Measurements from ENCODE around the gene RNF225.
"Not testable (repeated sequence)": the region's sequence is repeated elsewhere in the genome, so short reads cannot be mapped to it uniquely, and the experiment has no call there.

The RNF225 gene

DNA sequence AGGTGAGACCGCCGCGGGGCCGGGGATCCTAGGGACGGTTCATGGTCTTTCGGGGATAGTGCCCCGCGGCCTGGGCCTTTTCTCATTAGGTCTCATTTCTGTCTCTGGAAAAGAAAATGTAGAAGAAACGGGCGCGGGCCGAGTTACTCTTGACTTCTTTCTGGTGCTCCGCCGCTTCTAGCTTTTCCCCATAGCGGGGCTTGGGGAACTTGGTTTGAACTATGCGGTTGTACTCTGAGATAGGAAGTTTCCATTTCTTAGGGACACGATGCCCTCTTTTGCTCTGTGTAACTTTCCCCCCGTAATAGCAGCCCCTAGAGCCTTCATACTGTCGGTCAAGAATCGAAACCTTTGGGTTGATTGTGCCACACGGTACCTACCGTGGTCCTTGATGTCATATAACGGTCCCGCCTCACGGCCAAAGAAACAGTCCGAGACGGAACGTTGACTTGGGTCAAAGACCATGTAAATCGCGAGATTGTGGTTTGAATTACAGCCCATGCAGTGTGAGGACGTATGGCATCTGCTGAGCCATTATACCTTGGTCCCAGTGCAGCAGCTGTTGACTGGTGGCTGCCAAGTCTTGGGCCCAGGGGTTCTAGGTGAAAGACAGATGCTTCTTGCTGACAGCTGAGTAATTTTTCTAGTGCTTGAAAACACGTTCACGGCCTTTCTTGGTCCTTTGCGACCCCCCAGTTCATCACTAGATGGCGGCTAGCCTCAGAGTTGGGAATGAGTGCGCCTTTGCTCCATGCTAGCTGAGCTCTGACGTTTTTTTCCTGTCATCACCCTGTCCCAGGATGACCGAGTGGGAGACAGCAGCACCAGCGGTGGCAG, 7.9 kb upstream of the RNF225 start:
- DNase-seq (ENCODE audit: low read depth in 2 of 2), result no peak

DNA sequence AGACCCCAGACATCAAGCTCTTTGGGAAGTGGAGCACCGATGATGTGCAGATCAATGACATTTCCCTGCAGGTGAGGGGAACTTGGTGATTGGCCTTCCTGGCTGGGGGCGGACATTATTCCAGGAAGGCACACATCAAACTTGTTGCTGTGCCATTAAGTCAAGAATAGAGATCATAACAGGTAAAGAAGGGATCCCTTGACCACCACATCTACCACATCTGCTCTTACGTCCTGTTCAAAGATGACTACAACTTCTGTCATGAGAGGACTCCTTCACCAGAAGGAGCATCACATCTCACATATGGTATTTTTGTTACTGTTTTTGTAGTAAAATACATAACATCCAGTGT, 7.3 kb upstream of the RNF225 start:
- no peak for DNase-seq (ENCODE audit: low read depth in 2 of 2)

DNA sequence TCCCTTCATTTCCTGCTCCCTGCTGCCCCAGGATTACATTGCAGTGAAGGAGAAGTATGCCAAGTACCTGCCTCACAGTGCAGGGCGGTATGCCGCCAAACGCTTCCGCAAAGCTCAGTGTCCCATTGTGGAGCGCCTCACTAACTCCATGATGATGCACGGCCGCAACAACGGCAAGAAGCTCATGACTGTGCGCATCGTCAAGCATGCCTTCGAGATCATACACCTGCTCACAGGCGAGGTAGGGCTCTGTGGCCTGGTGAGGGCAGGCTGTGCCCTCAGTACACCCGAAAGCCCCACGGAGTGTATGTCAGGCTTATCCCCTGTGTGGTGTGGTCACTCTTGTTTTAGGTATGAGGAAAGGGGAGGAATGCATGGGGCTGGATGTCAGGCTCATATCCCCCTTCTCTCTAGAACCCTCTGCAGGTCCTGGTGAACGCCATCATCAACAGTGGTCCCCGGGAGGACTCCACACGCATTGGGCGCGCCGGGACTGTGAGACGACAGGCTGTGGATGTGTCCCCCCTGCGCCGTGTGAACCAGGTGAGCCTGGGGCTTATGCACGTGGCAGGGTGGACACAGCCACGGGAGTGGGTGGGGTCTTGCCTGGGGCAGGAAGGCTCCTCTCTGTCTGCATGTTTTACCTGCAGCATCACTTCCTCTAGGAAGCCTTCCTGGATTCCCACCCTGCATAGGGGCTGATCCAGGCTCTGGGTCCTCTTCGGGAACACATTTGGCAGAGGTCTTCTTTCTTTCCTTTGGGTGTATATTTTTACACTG, 2.3 kb upstream of the RNF225 start:
- DNase-seq (ENCODE audit: low read depth in 2 of 2), result no peak

DNA sequence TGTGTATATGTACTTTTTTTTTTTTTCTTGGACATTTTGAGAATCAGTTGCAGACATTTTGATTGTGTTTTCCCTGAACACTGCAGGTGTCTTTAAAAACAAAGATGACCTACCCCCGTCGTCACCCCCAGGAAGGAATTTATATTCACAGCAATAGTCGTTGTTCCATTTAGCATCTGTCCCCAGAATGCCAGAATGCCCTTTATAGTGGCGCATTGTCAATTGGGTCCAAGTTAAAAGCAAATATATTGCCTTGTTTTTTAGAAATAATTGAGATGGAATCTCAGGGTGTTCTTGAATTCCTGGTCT, 1.8 kb upstream of the RNF225 start:
- DNase-seq (ENCODE audit: low read depth in 2 of 2), result no peak

DNA sequence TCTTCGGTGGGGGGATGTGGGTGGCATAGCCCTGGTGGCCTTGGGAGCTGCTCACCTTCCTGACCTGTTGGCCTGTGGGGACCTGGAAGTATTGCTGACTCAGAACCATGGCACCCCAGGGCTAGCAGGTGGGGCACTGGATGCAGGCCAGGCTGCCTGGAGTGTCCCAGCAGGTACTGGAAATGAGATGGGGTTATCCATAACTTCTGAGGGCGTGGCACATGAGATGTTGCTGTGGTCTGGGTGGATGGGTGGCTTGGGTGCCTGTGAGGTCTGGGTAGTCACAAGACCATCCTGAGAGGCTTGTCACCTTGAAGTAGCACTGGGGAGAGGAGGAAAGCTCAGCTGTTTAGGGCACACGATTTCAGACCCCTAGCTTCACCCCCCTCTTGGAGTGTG, 636 bp upstream of the RNF225 start:
- DNase-seq (ENCODE audit: low read depth in 2 of 2), result no peak

DNA sequence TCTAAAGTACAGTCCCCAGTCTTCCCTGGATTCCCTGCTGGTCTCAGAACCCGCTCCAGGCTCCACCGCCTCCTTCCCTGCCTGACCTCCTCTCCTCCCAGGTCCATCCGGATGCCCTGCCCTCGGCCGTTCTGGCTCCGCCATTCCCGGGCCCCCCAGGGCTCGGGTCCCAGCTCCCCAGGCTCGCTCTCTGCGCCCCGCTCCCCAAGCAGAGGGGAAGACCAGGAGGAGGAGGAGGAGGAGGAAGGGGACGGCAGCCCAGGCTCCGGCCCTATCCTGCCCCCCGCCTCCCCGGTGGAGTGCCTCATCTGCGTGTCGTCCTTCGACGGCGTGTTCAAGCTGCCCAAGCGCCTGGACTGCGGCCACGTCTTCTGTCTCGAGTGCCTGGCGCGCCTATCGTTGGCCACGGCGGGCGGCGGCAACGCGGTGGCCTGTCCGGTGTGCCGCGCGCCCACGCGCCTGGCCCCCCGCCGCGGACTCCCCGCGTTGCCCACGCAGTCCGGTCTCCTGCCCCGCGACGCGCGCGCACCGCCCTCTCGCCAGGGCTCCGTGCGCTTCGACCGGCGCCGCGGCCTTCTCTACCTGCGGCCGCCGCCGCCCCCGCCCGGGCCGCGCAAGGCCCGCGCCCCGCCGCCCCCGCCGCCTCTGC, 647 bp downstream of the RNF225 start:
- DNase-seq (ENCODE audit: low read depth in 2 of 2), result no peak

DNA sequence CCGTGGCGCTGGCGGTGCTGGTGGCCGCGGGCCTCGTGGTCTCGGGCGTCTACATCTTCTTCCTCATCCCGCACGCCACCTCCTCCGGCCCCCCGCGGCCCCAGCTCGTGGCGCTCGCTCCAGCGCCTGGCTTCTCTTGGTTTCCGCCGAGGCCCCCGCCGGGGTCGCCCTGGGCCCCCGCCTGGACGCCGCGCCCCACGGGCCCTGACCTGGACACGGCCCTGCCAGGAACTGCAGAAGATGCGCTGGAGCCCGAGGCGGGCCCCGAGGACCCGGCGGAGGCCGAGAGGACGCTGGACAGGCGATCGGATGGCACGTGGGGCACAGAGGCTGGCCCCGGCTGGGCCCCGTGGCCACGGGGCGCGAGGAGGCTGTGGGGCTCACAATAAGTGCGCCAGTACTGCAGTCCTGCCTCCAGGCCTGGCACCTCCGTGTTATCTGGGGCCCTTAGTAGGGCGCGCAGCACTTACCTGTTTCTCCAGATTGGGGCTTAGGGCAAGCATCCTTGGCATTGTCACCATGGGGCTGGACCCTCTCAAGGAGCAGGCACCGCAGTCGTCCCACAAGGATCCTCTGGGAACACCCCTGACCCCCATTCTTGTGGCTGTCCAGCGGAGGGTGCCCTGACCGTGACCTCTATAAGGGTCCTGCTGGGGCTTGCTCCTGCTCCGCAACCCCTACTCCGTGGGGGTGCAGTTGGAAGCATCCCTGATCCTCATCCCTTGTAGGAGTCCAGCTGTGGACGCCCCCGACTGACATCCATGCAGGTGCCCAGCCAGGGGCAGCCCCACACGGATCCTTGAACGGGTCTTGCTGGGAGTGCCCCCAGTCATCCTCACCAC, 1.5 kb downstream of the RNF225 start:
- no peak for DNase-seq (ENCODE audit: low read depth in 2 of 2)

DNA sequence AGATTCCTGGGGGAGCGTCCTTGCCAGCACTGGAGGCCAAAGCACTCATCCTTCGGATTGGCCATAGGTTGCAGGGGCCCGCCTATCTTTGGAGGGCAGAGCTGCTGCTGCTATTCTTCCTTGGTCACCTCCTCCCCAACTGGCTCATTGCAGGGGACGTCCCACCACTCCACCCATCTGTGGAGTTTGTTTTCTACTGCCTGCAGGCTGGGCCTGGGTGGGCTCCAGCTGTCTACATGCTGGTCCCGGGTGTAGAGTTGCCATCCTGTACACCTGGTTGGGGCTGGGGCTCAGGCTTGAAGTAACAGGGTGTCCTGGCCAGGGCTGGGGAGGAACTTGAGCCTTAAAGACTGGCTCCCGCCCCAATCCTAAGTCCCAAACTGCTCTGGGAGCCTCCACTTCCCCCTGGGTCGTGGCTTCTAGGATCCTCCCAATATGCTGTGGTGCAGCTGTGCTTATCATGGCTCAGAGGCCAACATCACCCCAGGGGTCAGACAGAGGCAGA, 2.1 kb downstream of the RNF225 start:
- no peak for DNase-seq (ENCODE audit: low read depth in 2 of 2)

DNA sequence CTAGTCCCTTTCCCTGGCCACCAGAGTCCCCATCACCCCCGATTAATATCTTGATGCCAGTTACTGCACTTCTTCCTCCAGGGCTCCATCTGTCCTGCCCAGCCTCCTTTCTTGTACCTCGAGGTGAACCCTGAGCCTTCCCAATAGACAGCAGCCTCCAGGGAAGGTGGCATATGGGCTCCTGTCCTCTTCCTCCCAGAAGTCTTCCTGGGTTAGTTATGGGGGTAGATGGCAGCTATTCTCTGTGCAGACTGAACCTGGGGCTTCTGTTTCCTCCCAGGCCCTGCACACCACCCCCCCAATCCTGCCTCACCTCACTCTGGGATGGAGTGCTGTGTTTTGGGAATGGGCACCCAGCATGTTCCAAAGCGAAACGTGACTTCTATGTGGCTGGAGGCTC, 2.6 kb downstream of the RNF225 start:
- DNase-seq (ENCODE audit: low read depth in 2 of 2), result no peak

DNA sequence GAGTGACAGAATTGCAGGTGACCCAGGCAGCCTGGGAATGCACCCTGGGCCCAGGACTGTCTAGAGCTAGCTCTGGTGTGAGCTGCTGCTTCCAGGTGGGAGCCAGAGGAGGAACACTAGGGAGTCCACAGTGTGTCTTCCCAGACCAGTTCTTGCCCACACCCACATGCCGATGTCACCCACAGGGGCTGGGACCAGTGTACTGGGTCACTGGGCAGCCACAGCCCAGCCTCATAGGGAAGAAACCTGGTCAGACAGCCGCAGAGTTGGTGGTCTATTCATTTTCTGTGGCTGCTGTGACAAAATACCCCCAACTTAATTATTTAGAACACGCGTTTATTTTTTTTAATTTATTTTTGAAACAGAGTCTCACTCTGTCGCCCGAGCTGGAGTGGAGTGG, 3.1 kb downstream of the RNF225 start:
- DNase-seq (ENCODE audit: low read depth in 2 of 2), result no peak

DNA sequence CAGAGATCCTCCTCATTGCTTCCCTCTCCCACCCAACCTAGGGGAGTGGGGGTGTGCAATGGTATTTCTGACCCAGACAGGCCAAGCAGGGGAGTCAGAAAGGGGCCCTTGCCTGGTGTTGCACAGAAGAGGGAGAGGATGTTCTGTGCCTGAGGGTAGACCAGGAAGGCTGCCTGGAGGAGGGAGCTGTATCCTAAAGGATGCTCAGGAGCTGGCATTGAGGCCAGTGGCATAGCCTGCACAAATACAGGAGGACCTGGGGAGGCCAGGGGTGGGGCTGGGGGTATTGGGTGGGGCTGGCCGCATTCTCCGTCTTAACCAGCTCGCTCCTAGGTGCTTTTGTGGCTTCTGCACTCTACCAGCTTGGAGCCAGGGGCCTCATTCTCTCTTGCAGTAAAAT, 4.4 kb downstream of the RNF225 start:
- DNase-seq (ENCODE audit: low read depth in 2 of 2), result no peak

DNA sequence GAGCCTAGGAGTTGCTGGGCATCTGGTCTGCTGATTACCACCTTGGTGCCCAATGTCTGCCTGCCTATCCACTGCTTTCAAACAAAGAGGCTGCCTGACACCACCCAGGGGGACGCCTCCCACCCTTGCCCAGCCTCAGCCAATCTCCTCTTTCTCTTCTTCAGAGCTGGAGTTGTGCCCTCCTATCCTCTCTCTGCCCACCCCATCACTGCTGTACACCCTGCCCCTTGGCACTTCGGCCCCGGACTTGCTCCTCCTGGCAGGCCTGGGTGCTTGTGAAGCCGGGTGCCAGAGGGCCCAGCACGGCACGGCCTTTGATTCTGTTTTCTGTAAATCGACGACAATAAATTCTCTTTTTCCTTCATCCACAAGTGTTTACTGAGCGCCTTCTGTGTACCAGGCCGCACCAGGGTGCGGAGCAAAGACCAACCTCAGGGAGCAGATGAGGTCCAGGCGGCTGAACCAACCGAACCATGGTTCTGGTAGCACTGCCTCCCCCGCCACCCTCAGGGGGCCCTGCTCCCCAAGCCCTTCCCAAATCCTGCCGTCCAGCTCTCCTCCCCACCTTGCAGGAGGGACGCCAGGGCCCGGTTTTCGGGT, 5.0 kb downstream of the RNF225 start:
- no peak for DNase-seq (ENCODE audit: low read depth in 2 of 2)

DNA sequence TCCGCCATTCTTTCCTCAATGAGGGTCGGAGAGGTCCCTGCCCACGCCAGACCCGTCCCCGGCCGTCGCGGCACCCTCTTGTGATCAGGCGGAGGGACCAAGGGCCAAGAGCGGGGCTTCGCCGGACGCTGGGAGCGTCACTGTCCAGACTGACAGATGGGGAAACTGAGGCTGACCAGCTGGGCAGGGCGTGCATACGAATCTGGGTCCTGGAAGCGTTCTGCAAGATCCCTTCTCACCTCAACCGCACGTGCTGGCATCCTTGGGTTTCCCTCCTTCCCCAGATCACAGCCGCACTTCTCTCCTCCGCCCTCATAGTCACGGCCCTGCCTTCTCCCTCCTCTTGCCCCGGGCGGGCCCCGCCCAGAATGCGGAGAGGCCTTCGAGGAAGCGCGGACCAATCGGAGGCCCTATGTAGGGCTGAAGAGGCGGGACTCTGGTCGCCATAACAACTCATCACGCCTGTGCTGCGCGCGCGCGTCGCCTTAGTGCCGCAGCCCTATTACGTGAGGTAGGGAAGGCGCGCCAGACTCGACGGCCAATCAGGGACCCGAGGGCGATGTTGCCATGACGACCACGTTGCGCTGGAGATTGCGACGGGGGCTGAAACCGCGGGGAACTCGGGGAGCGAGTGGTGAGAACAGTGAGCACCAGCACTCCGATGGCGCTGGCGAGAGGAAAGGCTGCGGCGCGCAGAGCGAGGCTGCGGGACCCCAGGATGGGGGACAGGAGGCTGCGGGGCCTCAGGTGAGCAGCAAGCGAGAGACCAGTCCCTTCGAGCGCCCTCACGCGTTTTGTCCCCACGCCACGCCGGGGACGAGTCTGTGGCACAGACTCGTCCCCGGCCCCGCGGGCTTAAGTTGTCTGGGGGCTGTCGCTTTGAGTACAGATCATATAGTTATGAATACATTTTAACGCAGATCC, 5.7 kb downstream of the RNF225 start:
- peak; percentile 97 to 98 for DNase-seq (ENCODE audit: low read depth in 2 of 2)

DNA sequence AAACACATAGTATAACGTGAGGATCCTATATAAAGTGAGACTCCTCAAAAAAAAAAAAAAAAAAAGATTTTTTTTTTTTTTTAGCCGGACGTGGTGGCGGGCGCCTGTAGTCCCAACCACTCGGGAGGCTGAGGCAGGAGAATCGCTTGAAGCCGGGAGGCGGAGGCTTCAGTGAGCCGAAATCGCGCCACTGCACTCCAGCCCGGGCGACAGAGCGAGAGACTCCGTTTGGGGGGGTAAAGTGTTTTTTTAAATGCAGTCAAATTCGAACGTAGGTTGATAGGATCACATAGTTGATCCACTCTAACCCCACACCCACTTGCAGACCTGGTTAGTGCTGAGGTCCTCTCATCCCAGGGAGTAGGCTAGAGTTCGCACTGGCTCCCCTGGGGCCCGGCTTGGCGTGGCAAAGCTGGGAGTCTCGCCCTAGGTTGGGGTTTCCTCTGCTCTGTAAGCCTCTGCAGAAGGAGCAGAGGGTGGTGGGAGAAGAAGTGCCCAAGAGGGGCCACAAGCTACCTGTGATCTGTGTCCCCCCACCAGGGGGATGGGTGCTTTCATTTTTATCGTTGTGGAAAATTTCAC, 6.5 kb downstream of the RNF225 start:
- no peak for DNase-seq (ENCODE audit: low read depth in 2 of 2)

DNA sequence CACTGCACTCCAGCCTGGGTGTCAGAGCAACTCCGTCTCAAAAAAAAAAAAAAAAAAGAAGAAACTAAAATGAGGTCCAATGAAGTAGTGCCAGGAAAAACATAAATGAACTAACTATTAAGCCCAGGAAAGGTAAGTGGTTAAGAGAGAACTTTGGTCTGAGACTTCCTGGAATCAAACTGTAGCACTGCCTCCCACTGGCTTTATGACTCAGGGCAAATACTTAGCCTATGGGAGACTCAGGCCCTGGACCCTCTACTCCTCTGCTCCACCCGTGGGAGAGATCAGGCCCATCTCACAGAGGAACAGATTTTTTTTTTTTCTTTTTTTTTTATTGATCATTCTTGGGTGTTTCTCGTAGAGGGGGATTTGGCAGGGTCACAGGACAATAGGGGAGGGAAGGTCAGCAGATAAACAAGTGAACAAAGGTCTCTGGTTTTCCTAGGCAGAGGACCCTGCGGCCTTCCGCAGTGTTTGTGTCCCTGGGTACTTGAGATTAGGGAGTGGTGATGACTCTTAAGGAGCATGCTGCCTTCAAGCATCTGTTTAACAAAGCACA, 8.5 kb downstream of the RNF225 start:
- not testable (repeated sequence) for DNase-seq (ENCODE audit: low read depth in 2 of 2)

DNA sequence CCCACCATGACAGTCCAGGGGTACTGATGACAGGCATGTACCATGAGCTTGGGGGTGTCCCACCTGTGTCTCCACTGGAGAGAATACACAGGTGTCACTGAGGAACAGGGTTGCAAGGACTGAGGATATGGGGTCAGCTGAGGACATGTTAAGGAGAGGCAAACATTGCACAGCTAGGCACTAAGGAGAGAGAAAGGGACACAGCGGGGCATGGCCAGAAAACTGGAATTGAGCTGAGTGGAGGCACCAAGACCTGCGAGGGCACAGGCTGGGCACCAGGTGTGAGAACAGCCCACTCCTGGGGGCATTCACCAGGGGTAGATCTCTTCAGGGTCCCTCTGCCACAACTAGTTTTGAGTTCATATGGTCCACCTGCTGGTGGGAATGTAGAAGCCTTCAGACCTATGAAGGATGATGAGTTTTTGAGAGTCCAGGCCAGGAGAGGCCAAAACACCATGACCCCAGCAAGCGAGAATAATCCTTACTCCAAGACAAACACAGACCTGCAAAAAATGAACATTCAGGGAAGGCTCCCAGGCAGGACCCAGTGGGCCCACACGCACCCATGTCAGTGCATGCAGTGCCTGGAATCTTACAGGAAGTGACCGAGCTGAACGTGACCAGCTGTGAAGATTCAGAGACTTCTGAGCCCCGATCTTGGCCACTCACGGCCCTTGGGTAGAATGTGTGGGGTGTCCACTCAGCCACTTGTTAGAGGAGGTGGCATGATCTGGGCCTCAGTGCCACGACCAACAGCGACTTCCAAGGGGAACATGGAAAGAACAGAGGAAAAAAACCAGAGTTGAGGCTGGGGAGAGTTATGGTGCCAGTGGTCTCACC, 11.6 kb downstream of the RNF225 start:
- no peak for DNase-seq (ENCODE audit: low read depth in 2 of 2)

DNA sequence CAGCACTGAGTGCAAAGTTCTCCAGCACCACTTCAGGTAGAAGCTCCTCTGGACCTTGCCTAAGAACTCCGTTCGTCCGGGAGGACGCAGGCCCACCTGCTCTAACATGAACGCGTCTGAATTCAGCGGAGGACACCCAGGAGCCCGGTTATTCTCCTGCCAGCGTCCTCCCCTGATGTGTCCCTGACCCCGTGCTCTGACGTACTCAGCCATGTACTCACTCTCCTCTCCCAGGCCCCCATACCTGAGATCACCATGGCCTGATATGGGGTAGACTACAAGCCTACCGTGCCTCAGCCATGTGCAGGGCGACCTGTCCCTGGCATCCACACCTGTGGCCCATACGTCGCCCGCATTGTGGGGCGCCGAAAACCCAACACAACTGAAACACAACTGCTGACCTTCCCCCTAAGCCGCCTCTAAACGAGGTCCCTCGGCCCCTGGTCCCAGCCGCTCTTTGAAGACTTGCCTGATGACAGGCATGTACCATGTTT, 12.2 kb downstream of the RNF225 start:
- no peak for DNase-seq (ENCODE audit: low read depth in 2 of 2)

DNA sequence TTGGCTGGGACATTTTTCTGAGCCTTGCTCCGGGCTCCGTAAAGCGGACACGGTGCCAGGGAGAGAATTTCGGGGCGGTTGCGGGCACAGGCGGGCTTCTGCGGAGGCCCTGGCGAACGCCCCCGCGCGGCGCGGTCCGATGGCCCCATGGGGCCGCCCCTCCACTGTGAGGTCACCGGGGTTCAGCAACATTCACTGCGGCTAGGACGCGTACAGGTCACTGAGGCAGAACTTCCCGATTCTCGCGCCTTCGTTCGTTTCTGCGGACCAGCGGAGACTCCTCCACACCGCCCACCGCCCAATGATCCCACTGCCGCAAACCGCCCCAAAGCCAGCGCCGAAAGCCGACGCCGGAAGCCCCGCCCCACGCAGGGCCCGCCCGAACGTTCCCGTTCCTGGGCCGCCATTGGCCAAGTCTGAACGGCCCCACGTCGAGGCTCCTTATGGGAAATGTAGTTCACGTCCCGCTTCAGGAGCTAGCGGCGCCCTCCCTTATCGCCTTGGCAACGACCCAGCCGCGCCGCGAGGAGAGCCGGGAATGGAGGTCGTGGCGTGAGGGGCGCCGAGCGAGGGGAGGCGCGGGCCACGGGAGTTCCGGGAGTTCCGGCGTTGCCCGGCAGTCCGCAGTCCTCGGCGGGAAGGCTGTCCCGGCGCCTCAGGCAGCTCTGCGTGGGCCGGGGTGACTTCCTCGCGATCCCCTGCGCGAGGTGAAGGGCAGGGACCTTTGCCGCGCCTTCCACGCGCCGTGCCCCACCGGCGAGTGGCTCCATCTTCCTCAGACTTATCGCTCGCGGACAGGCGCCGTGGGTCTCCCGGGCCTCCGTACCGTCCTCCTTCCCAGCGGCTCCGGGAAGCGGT, 12.9 kb downstream of the RNF225 start, which contains the start of gene ZNF584:
TSS of gene ZNF584 (plus strand) at position 498 of the 858 bp plus-strand sequence. CDS start 499 bp downstream, outside the sequence.
- DNase-seq (ENCODE audit: low read depth in 2 of 2), result peak; percentile 82 to 90

All from stimulated activated CD8-positive, alpha-beta memory T cell treated with anti-CD3 and anti-CD28 coated beads, Interleukin-7, amount 100 ng/mL, for 1 hour (primary cell).